CD4-positive, alpha-beta T cell (primary cell): ENCODE measurements around the gene PIEZO1. TPM values are rescaled to one million over a fixed set of nuclear protein-coding genes. Genes with fewer than 3 reads are reported as not detected.
A peak's percentile ranks its signal among the peaks of the same experiment; 100 is the strongest.

Experiments used
- ATAC-seq: fragments of 200-7000 bp; cut with Tn5 transposase; one replicate; pipeline ENCODE4 v1.10.0; 2022; ENCODE audit warnings: mild to moderate bottlenecking; ENCODE audit not compliant: poor library complexity
- CTCF ChIA-PET: fragments of 350-600 bp; sonication (Branson Sonifier 250); formaldehyde crosslinking; loops from one replicate; lab custom pipeline; 2021; ENCODE audit warnings: antibody characterized with exemption, inconsistent platforms; lab: Charles Lee
- POLR2A ChIA-PET: fragments of 350-600 bp; sonication (Branson Sonifier 250); formaldehyde crosslinking; loops from one replicate; lab custom pipeline; 2021; ENCODE audit warnings: antibody characterized with exemption, inconsistent platforms; lab: Charles Lee
- DNase-seq, 14 experiments: peaks; one replicate each; pipeline ENCODE4 v3.0.0-alpha.2; 2013 to 2020; ENCODE audit warnings: mixed read lengths in 2 of 14
- H3K27ac ChIP-seq, 2 donors: one replicate each; pipeline versions ENCODE4 v1.5.1 to v1.7.0; 2013; ENCODE audit warnings: low read length in 2 of 2, low read depth in 1 of 2, mild to moderate bottlenecking in 1 of 2
- H3K27me3 ChIP-seq, 2 experiments: 1 replicate in 1 of 2; 2 replicates in 1 of 2; pipeline versions ENCODE4 v1.6.1 to v1.7.0; 2013; ENCODE audit warnings: low read length in 2 of 2, control low read depth in 1 of 2, mild to moderate bottlenecking in 1 of 2, moderate library complexity in 1 of 2; ENCODE audit not compliant: insufficient read depth in 2 of 2, control insufficient read depth in 1 of 2
- H3K36me3 ChIP-seq: one replicate; pipeline ENCODE4 v1.6.1; 2013; ENCODE audit warnings: low read length, control low read depth; ENCODE audit not compliant: insufficient read depth
- H3K4me1 ChIP-seq: one replicate; pipeline ENCODE4 v1.6.1; 2013; ENCODE audit warnings: low read length, control low read depth; ENCODE audit not compliant: insufficient read depth
- H3K4me3 ChIP-seq: one replicate; pipeline ENCODE4 v1.5.1; 2013; ENCODE audit warnings: mild to moderate bottlenecking, low read length, moderate library complexity
- H3K9me3 ChIP-seq, 2 experiments: 1 replicate in 1 of 2; 2 replicates in 1 of 2; pipeline versions ENCODE4 v1.6.1 to v1.7.0; 2013; ENCODE audit warnings: low read length in 2 of 2, mild to moderate bottlenecking in 2 of 2, control low read depth in 1 of 2, moderate library complexity in 1 of 2; ENCODE audit not compliant: control insufficient read depth in 1 of 2, insufficient read depth in 1 of 2
- H3K27ac Mint-ChIP-seq: one replicate; pipeline ENCODE4 v1.8.0; 2020; ENCODE audit warnings: mixed read lengths
- H3K27me3 Mint-ChIP-seq: one replicate; pipeline ENCODE4 v1.8.0; 2021; ENCODE audit warnings: mixed read lengths
- H3K36me3 Mint-ChIP-seq: one replicate; pipeline ENCODE4 v1.8.0; 2021; ENCODE audit warnings: low read depth, mixed read lengths
- H3K4me1 Mint-ChIP-seq: one replicate; pipeline ENCODE4 v1.8.0; 2021; ENCODE audit warnings: low read depth, mixed read lengths
- H3K4me3 Mint-ChIP-seq: one replicate; pipeline ENCODE4 v1.8.0; 2020; ENCODE audit warnings: mild to moderate bottlenecking, mixed read lengths
- H3K9me3 Mint-ChIP-seq: one replicate; pipeline ENCODE4 v1.8.0; 2020; ENCODE audit warnings: mixed read lengths
- CTCF ChIP-seq: fragments of 200-600 bp; IDR thresholded peaks from one replicate; pipeline ENCODE4 v1.8.0; 2022; ENCODE audit warnings: antibody characterized with exemption, mild to moderate bottlenecking
- intact Hi-C, 2 experiments: fragments of 100-400 bp; cut with DNase I in 1 of 2; cut with micrococcal nuclease in 1 of 2; formaldehyde crosslinking; loops; one replicate each; pipeline versions ENCODE4 v1.15.1 to v1.9.0; 2023 to 2025; cut with DNase I, micrococcal nuclease
- total RNA-seq, 174 experiments: library from RNA in 2 of 174; stranded (reverse) in 2 of 174; gene quantifications; one replicate each; pipeline ENCODE4 v1.2.3 and lab custom pipeline; 2021 to 2026

Gene PIEZO1
- total RNA-seq, 2 experiments from 2014 or later: 142 to 146 TPM

GRCh38 chr16:88807626-88808453 lies 22.8 kb upstream of the PIEZO1 start:
- POLR2A ChIA-PET: interaction anchor here (2.4 kb wide), 1 partner anchor 13 kb away, joined by 6 read pairs; no protein-coding TSS in a partner anchor

GRCh38 chr16:88807142-88807625 lies 22.2 kb upstream of the PIEZO1 start:
- Histone ChIP-seq H3K36me3 (peaks cover 23% of the 10 kb centered on the region), H3K27me3 (no peaks in the 10 kb centered on the region), H3K27ac (no peak overlapping the region), H3K9me3 (no peaks in the 10 kb centered on the region), H3K4me3 (no peak overlapping the region), H3K4me1 (peaks cover 40% of the 10 kb centered on the region)
- Mint-ChIP-seq H3K4me3 (no peak overlapping the region), H3K9me3 (no peaks in the 10 kb centered on the region), H3K4me1 (peaks cover 10% of the 10 kb centered on the region), H3K27me3 (no peaks in the 10 kb centered on the region), H3K36me3 (peaks cover 8% of the 10 kb centered on the region), H3K27ac (no peak overlapping the region)
- DNase-seq (peak in 1 of 14 experiments; percentile 33), ATAC-seq (no peak)
- no peak for TF ChIP-seq CTCF
- intact Hi-C loops: no loop called here
- ChIA-PET CTCF (interaction anchor here (1.4 kb wide), 1 partner anchor 26 kb away, joined by 3 read pairs; no protein-coding TSS in a partner anchor), POLR2A (interaction anchor here (0.8 to 2.4 kb wide), 2 partner anchors 12 to 62 kb away, joined by 3 to 6 read pairs; no protein-coding TSS in a partner anchor)

More at GRCh38 chr16:88807626-88808453, 22.8 kb upstream of the PIEZO1 start:
- Mint-ChIP-seq H3K9me3 (no peaks in the 10 kb centered on the region), H3K36me3 (peaks cover 8% of the 10 kb centered on the region), H3K27ac (peak overlapping the region; percentile 30), H3K4me3 (peak overlapping the region; percentile 30), H3K4me1 (peaks cover 10% of the 10 kb centered on the region), H3K27me3 (no peaks in the 10 kb centered on the region)
- Histone ChIP-seq H3K4me1 (peaks cover 40% of the 10 kb centered on the region), H3K27ac (no peak overlapping the region), H3K36me3 (peaks cover 23% of the 10 kb centered on the region), H3K9me3 (no peaks in the 10 kb centered on the region), H3K27me3 (no peaks in the 10 kb centered on the region), H3K4me3 (no peak overlapping the region)
- intact Hi-C loops: no loop called here
- no peak for ATAC-seq
- CTCF ChIA-PET: interaction anchor here (1.4 kb wide), 1 partner anchor 26 kb away, joined by 3 read pairs; no protein-coding TSS in a partner anchor
- TF ChIP-seq CTCF: no peak
- DNase-seq: no peak

- Histone ChIP-seq H3K4me1 (peaks cover 46% of the 10 kb centered on the region), H3K27ac (no peak overlapping the region), H3K9me3 (no peaks in the 10 kb centered on the region), H3K27me3 (no peaks in the 10 kb centered on the region), H3K36me3 (peaks cover 23% of the 10 kb centered on the region), H3K4me3 (no peak overlapping the region)
- Mint-ChIP-seq H3K4me3 (no peak overlapping the region), H3K9me3 (no peaks in the 10 kb centered on the region), H3K27ac (no peak overlapping the region), H3K27me3 (no peaks in the 10 kb centered on the region), H3K36me3 (peaks cover 4% of the 10 kb centered on the region), H3K4me1 (peaks cover 10% of the 10 kb centered on the region)
- no peak for DNase-seq
- intact Hi-C loops: no loop called here
- ChIA-PET POLR2A (interaction anchor here (0.8 to 2.4 kb wide), 3 partner anchors 12 to 61 kb away, joined by 3 to 6 read pairs (median 5); partner anchors contain the start of genes GALNS and TRAPPC2L), CTCF (interaction anchor here (1.4 kb wide), 1 partner anchor 25 kb away, joined by 3 read pairs; no protein-coding TSS in a partner anchor)
- no peak for ATAC-seq
- no peak for TF ChIP-seq CTCF
These were observed 21.6 kb upstream of the PIEZO1 start for GRCh38 chr16:88806491-88807111.
